Skeletal muscle tissue (tissue), 4 donors: ENCODE results near the gene PPM1F. TPM values are rescaled to one million over a fixed set of nuclear protein-coding genes. Genes with fewer than 3 reads are reported as not detected.

Source experiments
- H3K27ac ChIP-seq: one replicate; pipeline ENCODE4 v1.7.0; 2013; ENCODE audit warnings: mild to moderate bottlenecking, low read depth, low read length, inconsistent platforms
- H3K27me3 ChIP-seq, 3 donors: one replicate each; pipeline ENCODE4 v1.7.0; 2013; ENCODE audit warnings: low read length in 3 of 3; ENCODE audit not compliant: control insufficient read depth in 3 of 3, insufficient read depth in 3 of 3
- H3K36me3 ChIP-seq, 3 donors: one replicate each; pipeline ENCODE4 v1.7.0; 2013; ENCODE audit warnings: low read length in 3 of 3; ENCODE audit not compliant: control insufficient read depth in 3 of 3, insufficient read depth in 3 of 3
- H3K4me1 ChIP-seq, 3 donors: one replicate each; pipeline ENCODE4 v1.7.0; 2013; ENCODE audit warnings: low read length in 3 of 3, mild to moderate bottlenecking in 3 of 3; ENCODE audit not compliant: control insufficient read depth in 3 of 3, insufficient read depth in 3 of 3
- H3K4me3 ChIP-seq, 3 donors: one replicate each; pipeline ENCODE4 v1.7.0; 2013; ENCODE audit warnings: low read length in 3 of 3
- H3K9ac ChIP-seq, 3 donors: one replicate each; pipeline ENCODE4 v1.7.0; 2013; ENCODE audit warnings: low read length in 3 of 3, mild to moderate bottlenecking in 3 of 3, moderate library complexity in 2 of 3, low read depth in 1 of 3
- H3K9me3 ChIP-seq, 3 donors: one replicate each; pipeline ENCODE4 v1.7.0; 2013; ENCODE audit warnings: low read length in 3 of 3; ENCODE audit not compliant: control insufficient read depth in 3 of 3
- total RNA-seq: library from RNA; depleted of rRNA; stranded (reverse); fragments of >200 nt; gene quantifications from one replicate; pipeline ENCODE4 v1.2.3, GENCODE V29; 2014
- donor health status: Osteomylitis.

PPM1F gene
- total RNA-seq, result 38.6 TPM

- H3K9me3 ChIP-seq, result no peaks in the 10 kb centered on the region
- peaks cover 28 to 35% (median 32%) of the 10 kb centered on the region in 3 donors for H3K4me1 ChIP-seq
- H3K36me3 ChIP-seq, result no peaks in the 10 kb centered on the region
- peak within 1 kb of the TSS; percentile 68 to 81 (median 81) for H3K9ac ChIP-seq
- peak within 1 kb of the TSS; percentile 75 to 81 (median 78) for H3K4me3 ChIP-seq
- no peaks in the 10 kb centered on the region for H3K27me3 ChIP-seq
- peak within 1 kb of the TSS; percentile 60 for H3K27ac ChIP-seq
Observed at GRCh38 chr22:21952586-21953571, at the start of gene PPM1F. PPM1F (minus strand) TSS chr22:21952848; CDS start chr22:21946048, 6,800 bp downstream.

DNA sequence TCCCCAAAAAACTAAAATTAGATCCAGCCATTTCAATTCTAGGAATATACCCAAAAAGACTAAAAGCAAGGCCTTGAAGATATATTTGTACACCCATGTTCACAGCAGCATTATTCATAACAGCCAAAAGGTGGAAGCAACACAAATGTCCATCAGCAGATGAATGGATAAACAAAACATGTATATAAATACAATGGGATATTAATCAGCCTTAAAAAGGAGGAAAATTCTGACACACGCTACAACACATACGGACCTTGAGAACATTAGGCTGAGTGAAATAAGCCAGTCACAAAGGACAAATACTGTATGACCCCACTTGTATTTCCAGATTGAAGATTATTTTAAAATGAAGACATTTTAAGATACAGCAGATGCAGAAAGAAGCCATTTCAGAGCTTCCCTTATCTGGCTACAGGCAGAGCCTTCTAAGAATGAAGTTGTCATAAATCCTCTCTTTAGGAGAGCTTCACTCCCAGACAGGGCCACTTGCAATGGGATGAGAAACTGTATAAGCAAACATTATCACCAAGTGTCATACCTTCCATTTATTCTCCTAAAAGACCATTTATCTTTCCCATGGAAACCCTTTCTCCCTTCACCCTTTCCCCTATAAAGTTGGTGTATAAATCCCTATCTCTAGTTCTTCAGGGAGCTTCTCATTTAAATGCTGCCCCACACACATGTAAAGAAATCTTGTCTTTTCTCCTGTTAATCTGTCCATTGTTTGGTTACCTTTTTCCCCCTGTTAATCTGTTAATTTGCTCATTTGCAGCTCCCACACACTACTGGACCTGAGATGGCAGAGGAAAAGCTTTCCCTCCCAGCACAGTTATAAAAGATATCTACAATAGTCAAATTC is 49.2 kb upstream of the PPM1F start:
- H3K27ac ChIP-seq, result no peak overlapping the region
- peaks cover 0 to 6% (median 2%) of the 10 kb centered on the region in 3 donors for H3K27me3 ChIP-seq
- no peaks in the 10 kb centered on the region for H3K36me3 ChIP-seq
- H3K9ac ChIP-seq, result no peak overlapping the region
- no peaks in the 10 kb centered on the region for H3K9me3 ChIP-seq
- no peaks in the 10 kb centered on the region for H3K4me1 ChIP-seq
- H3K4me3 ChIP-seq, result no peak overlapping the region

DNA sequence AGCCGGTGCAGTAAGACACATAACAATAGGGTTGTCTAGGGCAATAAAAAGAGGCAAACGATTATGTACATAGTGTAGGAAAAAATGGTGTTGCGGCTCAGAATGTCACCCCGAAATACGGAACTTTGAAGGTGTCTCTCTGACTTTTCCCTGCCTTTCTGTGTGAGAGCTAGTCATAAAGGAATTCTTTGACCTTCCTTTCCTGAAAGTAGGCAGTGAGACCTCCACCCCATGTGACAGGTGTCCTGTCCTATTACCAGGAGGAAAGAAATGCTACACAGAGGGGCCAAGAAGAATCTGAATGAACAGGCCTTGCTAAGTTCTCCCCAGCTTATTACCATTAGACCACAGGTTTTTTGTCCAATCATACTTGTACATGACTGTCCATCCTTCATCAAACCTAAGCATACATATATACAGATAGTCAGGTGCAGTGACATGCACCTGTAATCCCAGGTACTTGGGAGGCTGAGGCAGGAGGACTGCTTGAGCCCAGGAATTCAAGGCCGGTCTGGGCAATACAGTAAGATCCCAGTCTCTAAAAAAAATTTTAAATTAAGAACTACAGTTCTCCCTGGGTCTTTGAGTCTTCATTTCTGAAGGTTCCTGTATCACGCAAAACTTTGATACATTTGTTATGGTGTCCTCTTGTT is 46.1 kb upstream of the PPM1F start:
- Histone ChIP-seq H3K4me3 (no peak overlapping the region), H3K9me3 (no peaks in the 10 kb centered on the region), H3K27ac (no peak overlapping the region), H3K4me1 (no peaks in the 10 kb centered on the region), H3K27me3 (peaks cover 0 to 6% (median 2%) of the 10 kb centered on the region in 3 donors), H3K36me3 (no peaks in the 10 kb centered on the region), H3K9ac (no peak overlapping the region)

DNA sequence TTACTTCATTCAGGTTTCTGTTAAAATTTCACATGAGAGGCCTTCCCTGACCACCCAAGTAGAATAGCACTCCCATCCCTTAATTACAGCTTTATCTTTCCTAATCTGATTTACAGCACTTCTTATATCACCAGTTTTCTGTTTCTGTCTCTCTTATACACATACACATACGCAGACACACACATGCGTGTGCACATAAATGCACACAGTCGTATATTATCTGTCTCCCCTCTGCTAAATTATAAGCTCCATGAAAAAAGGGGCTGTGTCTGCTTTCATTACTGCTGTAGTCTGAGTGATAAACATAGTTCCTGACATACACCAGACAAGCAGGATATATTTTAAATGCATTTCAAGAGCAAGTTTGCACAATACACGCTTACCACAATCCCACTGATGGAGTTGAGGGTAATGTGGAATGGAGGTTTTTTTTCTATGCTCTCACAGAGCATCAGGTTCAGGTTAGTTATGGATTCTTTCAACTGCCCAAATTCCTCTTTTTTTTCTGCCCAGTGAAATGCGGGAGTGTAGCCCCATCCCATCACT is 43.6 kb upstream of the PPM1F start:
- H3K27me3 ChIP-seq, result peaks cover 2 to 10% (median 6%) of the 10 kb centered on the region in 3 donors
- H3K9me3 ChIP-seq, result no peaks in the 10 kb centered on the region
- no peak overlapping the region for H3K9ac ChIP-seq
- no peak overlapping the region for H3K4me3 ChIP-seq
- no peaks in the 10 kb centered on the region for H3K4me1 ChIP-seq
- no peak overlapping the region for H3K27ac ChIP-seq
- no peaks in the 10 kb centered on the region for H3K36me3 ChIP-seq

DNA sequence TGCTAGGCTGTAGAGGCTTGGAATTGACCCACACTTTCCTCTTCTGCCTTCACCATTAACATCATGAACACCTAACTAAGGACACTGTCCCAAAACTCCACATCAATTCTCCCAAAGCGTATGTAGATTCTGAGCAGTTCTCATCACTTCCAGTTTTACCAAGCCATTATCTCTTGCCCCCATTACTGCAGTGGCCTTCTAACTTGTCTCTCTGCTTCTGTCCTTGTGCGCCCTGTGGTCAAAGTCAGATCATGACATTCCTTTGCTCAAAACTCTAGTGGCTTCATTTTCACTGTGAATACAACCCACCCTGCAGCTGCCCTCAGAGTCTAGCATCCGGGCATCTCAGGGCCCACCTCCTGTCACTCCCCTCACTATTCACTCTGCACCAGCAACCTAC is 43.0 kb upstream of the PPM1F start:
- H3K9me3 ChIP-seq, result no peaks in the 10 kb centered on the region
- H3K9ac ChIP-seq, result no peak overlapping the region
- peaks cover 4 to 15% (median 6%) of the 10 kb centered on the region in 3 donors for H3K27me3 ChIP-seq
- no peaks in the 10 kb centered on the region for H3K4me1 ChIP-seq
- no peaks in the 10 kb centered on the region for H3K36me3 ChIP-seq
- H3K4me3 ChIP-seq, result no peak overlapping the region
- H3K27ac ChIP-seq, result no peak overlapping the region

GRCh38 chr22:21994881-21995444 is 42.3 kb upstream of the PPM1F start:
- no peaks in the 10 kb centered on the region for H3K36me3 ChIP-seq
- H3K9me3 ChIP-seq, result no peaks in the 10 kb centered on the region
- H3K27me3 ChIP-seq, result peaks cover 4 to 19% (median 6%) of the 10 kb centered on the region in 3 donors
- no peak overlapping the region for H3K4me3 ChIP-seq
- H3K27ac ChIP-seq, result no peak overlapping the region
- H3K9ac ChIP-seq, result no peak overlapping the region
- no peaks in the 10 kb centered on the region for H3K4me1 ChIP-seq

GRCh38 chr22:21992593-21993237 is 40.1 kb upstream of the PPM1F start:
- H3K27ac ChIP-seq, result no peak overlapping the region

DNA sequence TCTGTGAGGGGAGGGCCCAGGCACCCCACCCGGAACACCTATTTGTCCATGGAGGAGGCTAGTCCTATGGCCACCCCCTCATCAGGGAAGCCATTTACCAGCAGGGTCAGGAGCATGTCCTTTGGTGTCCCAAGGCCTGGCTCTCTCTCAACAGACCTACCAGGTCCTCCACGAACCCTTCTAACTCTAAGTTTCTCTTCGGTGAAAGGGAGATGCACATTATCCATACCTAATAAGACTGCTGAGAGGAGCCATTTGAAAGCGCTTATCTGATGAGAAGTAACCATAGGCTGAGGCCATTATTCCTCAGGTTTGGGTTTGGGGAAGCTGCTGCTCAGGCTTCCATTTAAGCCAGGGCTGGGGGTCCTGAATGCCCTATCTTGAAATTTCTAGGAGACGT is 39.1 kb upstream of the PPM1F start:
- no peak overlapping the region for H3K9ac ChIP-seq
- H3K9me3 ChIP-seq, result no peaks in the 10 kb centered on the region
- H3K27me3 ChIP-seq, result peaks cover 4 to 17% (median 6%) of the 10 kb centered on the region in 3 donors
- H3K4me1 ChIP-seq, result no peaks in the 10 kb centered on the region
- H3K36me3 ChIP-seq, result no peaks in the 10 kb centered on the region
- no peak overlapping the region for H3K4me3 ChIP-seq
- no peak overlapping the region for H3K27ac ChIP-seq

More at GRCh38 chr22:21992593-21993237, 40.1 kb upstream of the PPM1F start:
- H3K9ac ChIP-seq, result no peak overlapping the region
- H3K9me3 ChIP-seq, result no peaks in the 10 kb centered on the region
- no peak overlapping the region for H3K4me3 ChIP-seq
- H3K4me1 ChIP-seq, result no peaks in the 10 kb centered on the region
- peaks cover 4 to 17% (median 6%) of the 10 kb centered on the region in 3 donors for H3K27me3 ChIP-seq
- no peaks in the 10 kb centered on the region for H3K36me3 ChIP-seq

DNA sequence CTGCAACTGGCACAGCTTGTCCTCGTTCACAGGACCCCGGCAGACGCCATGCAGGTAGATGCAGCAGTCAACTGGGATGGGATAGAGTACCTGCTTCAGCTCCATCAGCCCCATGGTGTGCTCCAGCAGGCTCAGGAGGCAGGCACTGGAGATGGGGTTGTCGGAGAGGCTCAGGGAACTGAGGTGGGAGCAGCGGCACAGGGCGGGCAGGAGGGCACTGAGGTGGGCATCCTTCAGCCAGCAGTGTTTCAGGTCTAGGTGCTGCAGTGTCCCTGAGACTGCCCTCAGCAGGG is 38.6 kb upstream of the PPM1F start:
- Histone ChIP-seq H3K27ac (no peak overlapping the region), H3K9me3 (no peaks in the 10 kb centered on the region), H3K27me3 (peaks cover 4 to 17% (median 6%) of the 10 kb centered on the region in 3 donors), H3K4me3 (no peak overlapping the region), H3K4me1 (no peaks in the 10 kb centered on the region), H3K36me3 (no peaks in the 10 kb centered on the region), H3K9ac (no peak overlapping the region)
